ENCODE measurements around the gene RBM39. TPM values are rescaled to one million over a fixed set of nuclear protein-coding genes. Genes with fewer than 3 reads are reported as not detected.

RBM39 gene
- polyA plus RNA-seq, 1 of the 3 experiments (the other 2 are of a cell fraction), result 68.4 TPM

GRCh38 chr20:35776513-35777101 lies 34.5 kb upstream of the RBM39 start:
- Histone ChIP-seq H3K4me2 (no peak overlapping the region), H4K20me1 (ENCODE audit: insufficient read depth) (peaks cover 9% of the 10 kb centered on the region; the same call in 1 of the 2 replicates), H3K79me2 (ENCODE audit: insufficient read depth) (peaks cover 94% of the 10 kb centered on the region), H3K9me3 (no peaks in the 10 kb centered on the region; the same call in 1 of the 2 replicates), H3K27me3 (ENCODE audit: insufficient read depth) (no peaks in the 10 kb centered on the region), H3K9me2 (no peaks in the 10 kb centered on the region), H3K4me3 (ENCODE audit: low read depth in 2 of 2, low read length in 1 of 2) (no peak overlapping the region), H2AFZ (ENCODE audit: low read depth) (no peak overlapping the region), H3K9ac (no peak overlapping the region), H3F3A (replicated peaks; ENCODE audit: insufficient read depth) (peaks cover 3% of the 10 kb centered on the region), H3K27ac (ENCODE audit: low read depth in 2 of 2, low read length in 1 of 2) (peak overlapping the region; percentile 19 to 48; a peak in 3 of 4 replicates), H3K36me3 (replicated peaks in 1 of 2; ENCODE audit: control insufficient read depth in 1 of 2, insufficient read depth in 2 of 2, low read length in 1 of 2) (peaks cover 0 to 15% of the 10 kb centered on the region in 2 experiments), H3K4me1 (ENCODE audit: control insufficient read depth in 1 of 2, insufficient read depth in 2 of 2, low read depth in 1 of 2, low read length in 1 of 2) (peaks cover 19 to 21% of the 10 kb centered on the region in 2 experiments; a peak in 3 of 4 replicates)
- WGBS (ENCODE audit: low lambda C conversion rate), result 74% methylated on average over 4 of the region's 4 CpGs
- peak; percentile 42 for DNase-seq
- POLR2A ChIA-PET, result interaction anchor here (2.1 kb wide), 1 partner anchor 34 kb away, joined by 9 read pairs; the partner anchor contains the start of gene RBM39
- CTCF ChIA-PET, result interaction anchor here (0.7 to 1.5 kb wide), 3 partner anchors 33 to 108 kb away, joined by 4 to 6 read pairs (median 4); partner anchors contain the start of gene RBM39
- 0 out of 2 replicates have a peak, but pooled peaks have one; percentile 25 for TF ChIP-seq NFIC (IDR thresholded peaks at IDR 0.05; ENCODE audit: borderline replicate concordance)
- TF ChIP-seq FOXM1 (IDR thresholded peaks at IDR 0.05; ENCODE audit: low read depth), result no peak

GRCh38 chr20:35774391-35774790 lies 32.3 kb upstream of the RBM39 start:
- H3K27me3 ChIP-seq (ENCODE audit: insufficient read depth), result no peaks in the 10 kb centered on the region
- DNase-seq, result no peak
- CTCF ChIA-PET, result interaction anchor here (0.7 to 1.3 kb wide), 2 partner anchors 14 to 110 kb away, joined by 3 read pairs; no protein-coding TSS in a partner anchor
- peaks cover 7% of the 10 kb centered on the region for H3F3A ChIP-seq (replicated peaks; ENCODE audit: insufficient read depth)
- peaks cover 72% of the 10 kb centered on the region for H3K79me2 ChIP-seq (ENCODE audit: insufficient read depth)
- H4K20me1 ChIP-seq (ENCODE audit: insufficient read depth), result peaks cover 9% of the 10 kb centered on the region; the same call in 1 of the 2 replicates
- no peak overlapping the region for H3K4me2 ChIP-seq
- H3K36me3 ChIP-seq (replicated peaks in 1 of 2; ENCODE audit: control insufficient read depth in 1 of 2, insufficient read depth in 2 of 2, low read length in 1 of 2), result peaks cover 0 to 12% of the 10 kb centered on the region in 2 experiments
- no peak overlapping the region for H3K27ac ChIP-seq (ENCODE audit: low read depth in 2 of 2, low read length in 1 of 2)
- no peaks in the 10 kb centered on the region for H3K9me2 ChIP-seq
- POLR2A ChIA-PET, result no interaction called here
- 0 out of 2 replicates have a peak overlapping the region, but pooled peaks have one; percentile 7 for H3K9ac ChIP-seq
- peaks cover 19 to 24% of the 10 kb centered on the region in 2 experiments; a peak in 3 of 4 replicates for H3K4me1 ChIP-seq (ENCODE audit: control insufficient read depth in 1 of 2, insufficient read depth in 2 of 2, low read depth in 1 of 2, low read length in 1 of 2)
- no peak overlapping the region for H2AFZ ChIP-seq (ENCODE audit: low read depth)
- H3K9me3 ChIP-seq, result no peaks in the 10 kb centered on the region; the same call in 1 of the 2 replicates
- WGBS (ENCODE audit: low lambda C conversion rate), result 88% methylated on average over 1 of the region's 1 CpG
- no peak overlapping the region for H3K4me3 ChIP-seq (ENCODE audit: low read depth in 2 of 2, low read length in 1 of 2)
- no peak for TF ChIP-seq FOXJ3 (CRISPR knock-in tag; IDR thresholded peaks at IDR 0.05)
- TF ChIP-seq FOXM1 (IDR thresholded peaks at IDR 0.05; ENCODE audit: low read depth), result no peak
- no peak for TF ChIP-seq NFIC (IDR thresholded peaks at IDR 0.05; ENCODE audit: borderline replicate concordance)

- no peak for TF ChIP-seq REST (IDR thresholded peaks at IDR 0.05; ENCODE audit: low read depth, low read length)
- Histone ChIP-seq H3K27me3 (ENCODE audit: insufficient read depth) (no peaks in the 10 kb centered on the region), H2AFZ (ENCODE audit: low read depth) (no peak overlapping the region; the same call in 1 of the 2 replicates)
Observed at GRCh38 chr20:35773154-35773751, 31.2 kb upstream of the RBM39 start.

More at GRCh38 chr20:35773154-35773751, 31.2 kb upstream of the RBM39 start:
- H3F3A ChIP-seq (replicated peaks; ENCODE audit: insufficient read depth), result peaks cover 16% of the 10 kb centered on the region
- peaks cover 9% of the 10 kb centered on the region; the same call in 1 of the 2 replicates for H4K20me1 ChIP-seq (ENCODE audit: insufficient read depth)
- H3K9me2 ChIP-seq, result no peaks in the 10 kb centered on the region
- H3K4me3 ChIP-seq (ENCODE audit: low read depth in 2 of 2, low read length in 1 of 2), result peak overlapping the region; percentile 75 to 91
- H3K4me2 ChIP-seq, result peak overlapping the region; percentile 94
- CTCF ChIA-PET, result no interaction called here
- H3K27ac ChIP-seq (ENCODE audit: low read depth in 2 of 2, low read length in 1 of 2), result peak overlapping the region in 1 of 2 experiments; percentile 66; a peak in 2 of 4 replicates
- whole genome bisulfite sequencing (ENCODE audit: low lambda C conversion rate), result 77% methylated on average over 8 of the region's 8 CpGs
- peaks cover 0 to 6% of the 10 kb centered on the region in 2 experiments for H3K36me3 ChIP-seq (replicated peaks in 1 of 2; ENCODE audit: control insufficient read depth in 1 of 2, insufficient read depth in 2 of 2, low read length in 1 of 2)
- DNase-seq, result no peak
- H3K9ac ChIP-seq, result peak overlapping the region; percentile 86
- POLR2A ChIA-PET, result no interaction called here
- peaks cover 60% of the 10 kb centered on the region for H3K79me2 ChIP-seq (ENCODE audit: insufficient read depth)
- peaks cover 21 to 28% of the 10 kb centered on the region in 2 experiments; a peak in 3 of 4 replicates for H3K4me1 ChIP-seq (ENCODE audit: control insufficient read depth in 1 of 2, insufficient read depth in 2 of 2, low read depth in 1 of 2, low read length in 1 of 2)
- no peaks in the 10 kb centered on the region; the same call in 1 of the 2 replicates for H3K9me3 ChIP-seq

All from SK-N-SH (cell line).